ENCODE measurements around the gene ARHGEF38. TPM values are rescaled to one million over a fixed set of nuclear protein-coding genes. Genes with fewer than 3 reads are reported as not detected.
"Not testable (repeated sequence)": the region's sequence is repeated elsewhere in the genome, so short reads cannot be mapped to it uniquely, and the experiment has no call there.

The ARHGEF38 gene
- total RNA-seq, 4 donors from 2014 or later: 0.13 to 0.29 TPM; not detected in 2

DNA sequence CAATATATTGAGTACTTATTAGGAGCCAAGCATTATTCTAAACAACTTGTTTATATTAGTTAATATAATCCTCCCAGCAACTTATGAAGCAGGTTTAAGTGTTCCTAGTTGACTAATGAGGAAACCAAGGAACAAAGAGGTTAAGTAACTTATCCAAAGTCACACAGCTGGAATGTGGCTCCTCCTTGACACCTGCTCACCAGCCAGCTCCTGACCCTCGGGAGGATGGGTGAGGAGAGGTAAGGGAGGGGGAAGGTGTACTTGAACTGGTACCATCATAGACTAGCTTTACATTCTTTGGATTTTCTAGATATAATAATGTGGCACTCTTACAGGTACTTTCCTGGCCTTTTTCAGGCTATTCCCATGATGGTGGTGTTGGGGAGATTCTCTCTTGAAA is 50.7 kb downstream of the ARHGEF38 start:
- peaks cover 0 to 7% (median 0%) of the 10 kb centered on the region in 3 donors for H3K4me1 ChIP-seq
- H3K36me3 ChIP-seq: no peaks in the 10 kb centered on the region
- H3K27ac ChIP-seq: no peak overlapping the region
- TF ChIP-seq, protein P1, sequence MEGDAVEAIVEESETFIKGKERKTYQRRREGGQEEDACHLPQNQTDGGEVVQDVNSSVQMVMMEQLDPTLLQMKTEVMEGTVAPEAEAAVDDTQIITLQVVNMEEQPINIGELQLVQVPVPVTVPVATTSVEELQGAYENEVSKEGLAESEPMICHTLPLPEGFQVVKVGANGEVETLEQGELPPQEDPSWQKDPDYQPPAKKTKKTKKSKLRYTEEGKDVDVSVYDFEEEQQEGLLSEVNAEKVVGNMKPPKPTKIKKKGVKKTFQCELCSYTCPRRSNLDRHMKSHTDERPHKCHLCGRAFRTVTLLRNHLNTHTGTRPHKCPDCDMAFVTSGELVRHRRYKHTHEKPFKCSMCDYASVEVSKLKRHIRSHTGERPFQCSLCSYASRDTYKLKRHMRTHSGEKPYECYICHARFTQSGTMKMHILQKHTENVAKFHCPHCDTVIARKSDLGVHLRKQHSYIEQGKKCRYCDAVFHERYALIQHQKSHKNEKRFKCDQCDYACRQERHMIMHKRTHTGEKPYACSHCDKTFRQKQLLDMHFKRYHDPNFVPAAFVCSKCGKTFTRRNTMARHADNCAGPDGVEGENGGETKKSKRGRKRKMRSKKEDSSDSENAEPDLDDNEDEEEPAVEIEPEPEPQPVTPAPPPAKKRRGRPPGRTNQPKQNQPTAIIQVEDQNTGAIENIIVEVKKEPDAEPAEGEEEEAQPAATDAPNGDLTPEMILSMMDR (IDR thresholded peaks at IDR 0.05): no peak
- TF ChIP-seq POLR2A (IDR thresholded peaks at IDR 0.05): no peak
- intact Hi-C loops (cut with DNase I): no loop called here
- H3K27me3 ChIP-seq: no peaks in the 10 kb centered on the region
- DNase-seq: no peak
- WGBS, 2 donors: 0 to 64% methylated on average over 1 of the region's 1 CpG
- no peak overlapping the region for H3K4me3 ChIP-seq
- H3K9me3 ChIP-seq: no peaks in the 10 kb centered on the region

DNA sequence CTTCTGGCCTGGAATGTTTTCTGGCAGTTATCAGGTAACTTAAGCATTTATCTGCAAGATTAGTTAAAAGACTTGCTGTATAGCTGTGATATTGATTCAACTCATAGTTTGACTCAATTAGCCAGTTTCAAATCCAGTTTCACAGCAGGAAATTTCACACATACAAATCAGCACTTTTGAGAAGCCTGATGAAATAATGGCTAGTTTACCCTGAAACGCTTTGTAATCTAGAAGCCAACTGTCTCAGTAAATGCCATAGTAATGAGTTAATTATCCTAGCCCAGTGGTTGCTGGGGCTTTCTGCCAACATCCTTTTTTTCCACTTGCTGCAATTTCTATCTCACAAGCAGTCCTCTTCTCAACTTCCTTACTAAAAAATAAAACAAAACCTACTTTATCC is 53.1 kb downstream of the ARHGEF38 start:
- 0 to 10% methylated on average over 1 of the region's 1 CpG for WGBS, 2 donors
- no peaks in the 10 kb centered on the region for H3K36me3 ChIP-seq
- no peaks in the 10 kb centered on the region for H3K27me3 ChIP-seq
- peaks cover 0 to 7% (median 0%) of the 10 kb centered on the region in 3 donors for H3K4me1 ChIP-seq
- no peak for TF ChIP-seq POLR2A (IDR thresholded peaks at IDR 0.05)
- TF ChIP-seq, protein P1 (IDR thresholded peaks at IDR 0.05): no peak
- DNase-seq: no peak
- H3K27ac ChIP-seq: no peak overlapping the region
- intact Hi-C loops (cut with DNase I): no loop called here
- no peaks in the 10 kb centered on the region for H3K9me3 ChIP-seq
- no peak overlapping the region for H3K4me3 ChIP-seq

DNA sequence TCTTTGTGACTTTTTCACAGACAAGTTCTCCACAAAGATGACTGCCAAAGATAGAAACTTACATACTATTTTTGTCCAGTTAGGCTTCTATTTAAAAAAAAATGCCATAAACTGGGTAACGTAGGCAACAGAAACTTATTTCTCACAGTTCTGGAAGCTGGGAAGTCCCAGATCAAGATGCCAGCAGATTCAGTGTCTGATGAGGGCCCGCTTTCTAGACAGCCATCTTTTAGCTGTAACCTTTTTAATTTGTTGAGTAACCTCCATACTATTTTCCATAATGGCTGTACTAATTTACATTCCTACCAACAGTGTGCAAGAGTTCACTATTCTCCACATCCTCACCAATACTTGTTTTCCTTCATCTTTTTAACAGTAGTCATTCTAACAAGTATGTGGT is 55.5 kb downstream of the ARHGEF38 start:
- WGBS, 2 donors: 45% methylated on average over 2 of the region's 2 CpGs
- Histone ChIP-seq H3K9me3 (no peaks in the 10 kb centered on the region), H3K4me3 (no peak overlapping the region), H3K27ac (no peak overlapping the region), H3K36me3 (no peaks in the 10 kb centered on the region), H3K27me3 (no peaks in the 10 kb centered on the region), H3K4me1 (peaks cover 0 to 9% (median 0%) of the 10 kb centered on the region in 3 donors)
- intact Hi-C loops (cut with DNase I): no loop called here
- TF ChIP-seq POLR2A (IDR thresholded peaks at IDR 0.05): no peak
- TF ChIP-seq, protein P1 (IDR thresholded peaks at IDR 0.05): no peak
- DNase-seq: no peak

DNA sequence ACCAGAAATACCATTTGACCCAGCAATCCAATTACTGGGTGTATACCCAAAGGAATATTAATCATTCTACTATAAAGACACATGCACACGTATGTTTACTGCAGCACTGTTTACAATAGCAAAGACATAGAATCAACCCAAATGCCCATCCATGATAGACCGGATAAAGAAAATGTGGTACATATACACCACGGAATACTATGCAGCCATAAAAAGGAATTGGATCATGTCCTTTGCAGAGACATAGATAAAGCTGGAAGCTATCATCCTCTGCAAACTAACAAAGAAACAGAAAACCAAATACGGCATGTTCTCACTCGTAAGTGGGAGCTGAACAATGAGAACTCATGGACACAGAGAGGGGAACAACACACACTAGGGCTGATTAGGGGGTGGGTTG is 57.4 kb downstream of the ARHGEF38 start:
- H3K27ac ChIP-seq; H3K36me3 ChIP-seq; H3K4me3 ChIP-seq; DNase-seq; H3K27me3 ChIP-seq; H3K9me3 ChIP-seq; intact Hi-C loops (cut with DNase I): not testable (repeated sequence)
- WGBS, 2 donors: 90 to 93% methylated on average over 5 of the region's 5 CpGs
- H3K4me1 ChIP-seq: peaks cover 0 to 13% (median 0%) of the 10 kb centered on the region in 3 donors

DNA sequence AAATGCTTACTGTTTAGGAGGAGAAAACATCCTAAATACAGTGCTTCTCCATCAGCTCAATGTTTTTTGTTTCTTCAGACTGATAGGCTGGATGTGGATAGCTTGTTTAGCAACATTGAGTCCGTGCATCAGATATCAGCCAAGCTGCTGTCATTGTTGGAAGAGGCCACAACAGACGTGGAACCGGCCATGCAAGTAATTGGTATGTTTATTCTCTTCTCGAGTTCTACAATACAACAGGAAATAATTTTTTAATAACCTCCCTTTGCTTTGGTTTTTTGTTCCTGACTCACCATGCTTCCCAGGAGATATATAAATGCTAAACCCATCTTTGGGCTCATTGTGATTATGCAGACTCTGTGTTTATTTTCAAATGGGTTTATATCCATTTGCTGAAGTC is 60.9 kb downstream of the ARHGEF38 start:
- Histone ChIP-seq H3K27me3 (no peaks in the 10 kb centered on the region), H3K4me3 (no peak overlapping the region), H3K36me3 (no peaks in the 10 kb centered on the region), H3K4me1 (peaks cover 0 to 6% (median 0%) of the 10 kb centered on the region in 3 donors), H3K27ac (no peak overlapping the region), H3K9me3 (no peaks in the 10 kb centered on the region)
- intact Hi-C loops (cut with DNase I): no loop called here
- no peak for TF ChIP-seq POLR2A (IDR thresholded peaks at IDR 0.05)
- TF ChIP-seq, protein P1 (IDR thresholded peaks at IDR 0.05): no peak
- no peak for DNase-seq
- WGBS, 2 donors: 18 to 20% methylated on average over 4 of the region's 4 CpGs
